GM21423 (cell line): ENCODE measurements around the gene OR13A1.
"Not testable (repeated sequence)": the region's sequence is repeated elsewhere in the genome, so short reads cannot be mapped to it uniquely, and the experiment has no call there.

Experiments used
- ATAC-seq: cut with Tn5 transposase; IDR thresholded peaks from one replicate; pipeline ENCODE4 v1.9.1; 2021; ENCODE audit warnings: mild to moderate bottlenecking, moderate library complexity; ENCODE audit not compliant: unreplicated experiment

The OR13A1 gene

GRCh38 chr10:45282061-45282460 lies 33.3 kb downstream of the OR13A1 start:
- ATAC-seq: no peak

- ATAC-seq: no peak
These were observed 35.2 kb downstream of the OR13A1 start for GRCh38 chr10:45280113-45280760.

DNA sequence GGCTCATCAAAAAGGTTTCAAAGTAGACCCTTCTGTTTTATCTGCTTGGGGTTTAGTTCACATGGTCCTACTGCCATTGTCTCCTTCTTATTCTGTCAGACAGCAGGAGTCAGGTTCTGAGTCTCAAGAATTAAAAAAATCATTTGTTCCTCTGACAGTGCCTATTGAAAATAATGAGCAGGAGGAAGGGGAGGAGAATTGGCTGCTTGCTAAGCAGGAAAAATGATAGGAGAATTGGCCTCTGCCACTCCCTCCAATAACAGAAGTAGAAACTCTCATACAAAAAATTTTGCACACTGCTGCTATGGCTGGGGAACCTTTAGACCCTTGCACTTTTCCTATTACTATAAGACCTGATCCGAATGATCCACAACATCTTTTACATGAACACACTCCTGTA lies 35.7 kb downstream of the OR13A1 start:
- no peak for ATAC-seq

GRCh38 chr10:45278860-45279498 lies 36.4 kb downstream of the OR13A1 start:
- no peak for ATAC-seq

- ATAC-seq: not testable (repeated sequence)
These were observed 39.3 kb downstream of the OR13A1 start for GRCh38 chr10:45276146-45276545.

DNA sequence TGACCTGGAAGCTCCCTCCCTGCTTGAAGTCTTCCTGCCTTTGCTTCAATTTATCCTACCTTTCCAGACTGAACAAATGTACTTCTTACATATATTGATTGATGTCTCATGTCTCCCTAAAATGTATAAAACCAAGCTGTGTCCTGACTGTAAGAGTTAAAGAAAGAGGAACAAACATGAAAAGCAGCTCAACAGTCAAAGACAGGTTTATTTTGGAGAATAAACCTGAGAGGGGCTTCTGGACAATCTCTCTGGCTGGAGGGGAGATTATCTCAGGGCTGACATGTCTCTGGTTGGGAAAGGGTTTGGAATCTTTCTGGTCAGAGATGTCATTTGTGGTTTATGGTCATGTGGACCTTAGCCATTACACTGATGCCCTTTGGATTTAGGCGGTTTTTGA lies 41.0 kb downstream of the OR13A1 start:
- ATAC-seq: no peak

- ATAC-seq: not testable (repeated sequence)
These were observed 47.6 kb downstream of the OR13A1 start for GRCh38 chr10:45267777-45268176.

- no peak for ATAC-seq
These were observed 49.4 kb downstream of the OR13A1 start for GRCh38 chr10:45265996-45266395.

- no peak for ATAC-seq
These were observed 53.5 kb downstream of the OR13A1 start for GRCh38 chr10:45261946-45262345.

DNA sequence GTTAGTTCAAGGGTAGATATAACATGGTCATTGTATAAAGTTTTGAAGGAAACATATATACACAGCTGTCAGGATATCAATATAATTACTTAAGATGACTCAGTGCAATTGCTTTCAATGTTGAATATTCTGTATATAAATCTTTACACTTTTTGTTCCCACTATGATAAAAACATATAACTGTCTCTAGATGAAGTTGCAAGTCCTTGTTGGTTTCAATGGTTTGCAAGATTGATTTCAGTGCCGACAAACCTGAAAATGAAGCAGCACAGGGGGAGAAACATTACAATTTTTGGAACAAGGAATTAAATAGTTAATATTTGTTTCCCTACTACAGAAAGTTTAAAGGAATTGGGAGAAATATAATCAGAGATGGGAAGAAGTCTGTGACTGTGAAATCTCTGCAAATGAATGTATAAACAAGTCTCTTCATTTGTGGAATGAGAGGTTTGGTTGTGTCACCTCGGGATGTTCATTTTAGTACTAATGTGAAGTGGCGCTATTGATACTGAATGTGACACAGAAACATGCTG lies 54.1 kb downstream of the OR13A1 start:
- no peak for ATAC-seq

DNA sequence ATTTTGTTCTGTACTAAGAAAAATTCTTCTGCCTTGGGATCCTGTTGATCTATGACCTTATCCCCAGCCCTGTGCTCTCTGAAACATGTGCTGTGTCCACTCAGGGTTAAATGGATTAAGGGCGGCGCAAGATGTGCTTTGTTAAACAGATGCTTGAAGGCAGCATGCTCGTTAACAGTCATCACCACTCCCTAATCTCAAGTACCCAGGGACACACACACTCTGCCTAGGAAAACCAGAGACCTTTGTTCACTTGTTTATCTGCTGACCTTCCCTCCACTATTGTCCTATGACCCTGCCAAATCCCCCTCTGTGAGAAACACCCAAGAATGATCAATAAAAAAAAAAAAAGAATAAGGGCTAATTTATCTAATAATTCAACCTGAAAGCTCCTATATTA lies 54.8 kb downstream of the OR13A1 start:
- ATAC-seq: not testable (repeated sequence)

DNA sequence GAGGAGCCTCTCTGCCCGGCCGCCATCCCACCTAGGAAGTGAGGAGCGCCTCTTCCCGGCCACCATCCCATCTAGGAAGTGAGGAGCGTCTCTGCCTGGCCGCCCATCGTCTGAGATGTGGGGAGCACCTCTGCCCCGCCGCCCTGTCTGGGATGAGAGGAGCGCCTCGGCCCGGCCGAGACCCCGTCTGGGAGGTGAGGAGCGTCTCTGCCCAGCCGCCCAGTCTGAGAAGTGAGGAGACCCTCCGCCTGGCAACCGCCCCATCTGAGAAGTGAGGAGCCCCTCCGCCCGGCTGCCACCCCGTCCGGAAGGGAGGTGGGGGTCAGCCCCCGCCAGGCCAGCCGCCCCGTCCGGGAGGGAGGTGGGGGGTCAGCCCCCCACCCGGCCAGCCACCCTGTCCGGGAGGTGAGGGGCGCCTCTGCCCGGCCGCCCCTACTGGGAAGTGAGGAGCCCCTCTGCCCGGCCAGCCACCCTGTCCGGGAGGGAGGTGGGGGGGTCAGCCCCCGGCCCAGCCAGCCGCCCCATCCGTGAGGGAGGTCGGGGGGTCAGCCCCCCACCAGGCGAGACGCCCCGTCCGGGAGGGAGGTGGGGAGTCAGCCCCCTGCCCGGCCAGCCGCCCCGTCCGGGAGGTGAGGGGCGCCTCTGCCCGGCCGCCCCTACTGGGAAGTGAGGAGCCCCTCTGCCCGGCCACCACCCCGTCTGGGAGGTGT lies 55.5 kb downstream of the OR13A1 start:
- ATAC-seq: not testable (repeated sequence)

DNA sequence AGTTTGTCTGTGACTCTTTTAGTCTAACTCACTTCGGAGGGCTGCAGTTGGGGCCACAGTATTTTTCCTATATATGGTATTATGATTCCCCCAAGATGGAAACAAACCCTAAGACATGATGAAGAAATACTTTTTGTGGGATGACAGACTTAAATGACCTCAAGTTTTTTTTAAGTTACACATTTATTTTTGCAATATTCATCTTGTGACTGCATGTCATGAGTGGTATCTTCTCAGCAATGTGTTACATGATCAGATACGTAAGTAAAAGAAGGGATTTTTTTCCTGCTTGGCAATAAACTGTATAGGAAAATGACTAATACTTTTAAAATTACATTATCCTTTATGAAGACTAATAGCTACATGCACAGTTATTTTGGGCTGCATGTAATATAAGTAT lies 57.8 kb downstream of the OR13A1 start:
- no peak for ATAC-seq

- ATAC-seq: no peak
These were observed 59.2 kb downstream of the OR13A1 start for GRCh38 chr10:45256246-45256645.

- no peak for ATAC-seq
These were observed 59.7 kb downstream of the OR13A1 start for GRCh38 chr10:45255706-45256105.

- no peak for ATAC-seq
These were observed 60.5 kb downstream of the OR13A1 start for GRCh38 chr10:45254892-45255291.

- peak; percentile 53 for ATAC-seq
These were observed 62.1 kb downstream of the OR13A1 start for GRCh38 chr10:45253183-45253914.
